Measurements from ENCODE around the gene ATPAF2.

The ATPAF2 gene

DNA sequence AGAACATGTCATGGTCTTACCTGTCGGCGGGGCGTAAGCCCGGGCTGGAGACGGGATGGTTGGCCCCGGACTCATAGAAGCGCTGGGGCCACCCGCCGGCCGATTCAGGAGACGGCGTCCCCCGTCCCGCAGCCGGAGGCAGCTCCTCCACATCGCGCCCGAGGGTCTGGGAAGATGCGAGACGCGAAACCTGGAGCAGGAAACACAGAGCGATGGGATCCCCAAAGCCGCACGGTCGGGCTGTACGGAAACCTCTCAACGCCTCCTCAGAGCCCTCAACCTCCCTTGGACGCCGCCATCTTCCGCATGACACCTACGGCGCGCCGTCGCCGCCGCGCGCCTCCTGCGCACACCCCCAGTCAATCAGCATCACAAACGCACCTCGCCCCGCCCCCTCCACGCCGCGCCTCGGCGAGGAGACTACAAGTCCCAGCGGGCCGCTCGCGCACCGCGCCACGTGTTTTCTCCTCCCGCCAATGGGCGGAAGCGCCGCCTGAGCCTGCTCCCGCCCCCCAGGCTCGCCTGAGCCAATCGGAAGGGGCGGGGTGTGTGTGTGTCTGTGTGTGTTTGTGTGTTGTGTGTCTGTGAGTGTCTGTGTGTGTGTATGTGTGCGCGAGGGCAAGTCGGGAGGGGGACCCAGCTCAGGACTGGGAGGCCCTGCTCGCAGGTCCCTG, at the start of gene ATPAF2, which contains the start of gene GID4:
ATPAF2 (minus strand) TSS at position 308 of the 674 bp plus-strand sequence; CDS start at position 153, 155 bp downstream.
GID4 (plus strand) TSS at position 548 of the 674 bp plus-strand sequence; CDS start at position 605, 57 bp downstream.
- TF ChIP-seq, protein P1, sequence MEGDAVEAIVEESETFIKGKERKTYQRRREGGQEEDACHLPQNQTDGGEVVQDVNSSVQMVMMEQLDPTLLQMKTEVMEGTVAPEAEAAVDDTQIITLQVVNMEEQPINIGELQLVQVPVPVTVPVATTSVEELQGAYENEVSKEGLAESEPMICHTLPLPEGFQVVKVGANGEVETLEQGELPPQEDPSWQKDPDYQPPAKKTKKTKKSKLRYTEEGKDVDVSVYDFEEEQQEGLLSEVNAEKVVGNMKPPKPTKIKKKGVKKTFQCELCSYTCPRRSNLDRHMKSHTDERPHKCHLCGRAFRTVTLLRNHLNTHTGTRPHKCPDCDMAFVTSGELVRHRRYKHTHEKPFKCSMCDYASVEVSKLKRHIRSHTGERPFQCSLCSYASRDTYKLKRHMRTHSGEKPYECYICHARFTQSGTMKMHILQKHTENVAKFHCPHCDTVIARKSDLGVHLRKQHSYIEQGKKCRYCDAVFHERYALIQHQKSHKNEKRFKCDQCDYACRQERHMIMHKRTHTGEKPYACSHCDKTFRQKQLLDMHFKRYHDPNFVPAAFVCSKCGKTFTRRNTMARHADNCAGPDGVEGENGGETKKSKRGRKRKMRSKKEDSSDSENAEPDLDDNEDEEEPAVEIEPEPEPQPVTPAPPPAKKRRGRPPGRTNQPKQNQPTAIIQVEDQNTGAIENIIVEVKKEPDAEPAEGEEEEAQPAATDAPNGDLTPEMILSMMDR (IDR thresholded peaks at IDR 0.05; ENCODE audit: borderline replicate concordance, insufficient read depth, low read depth, low read length): 0 out of 2 replicates have a peak, but pooled peaks have one; percentile 4
- H3K4me3 ChIP-seq (ENCODE audit: low read depth, low read length): peak within 1 kb of the TSS; percentile 93

DNA sequence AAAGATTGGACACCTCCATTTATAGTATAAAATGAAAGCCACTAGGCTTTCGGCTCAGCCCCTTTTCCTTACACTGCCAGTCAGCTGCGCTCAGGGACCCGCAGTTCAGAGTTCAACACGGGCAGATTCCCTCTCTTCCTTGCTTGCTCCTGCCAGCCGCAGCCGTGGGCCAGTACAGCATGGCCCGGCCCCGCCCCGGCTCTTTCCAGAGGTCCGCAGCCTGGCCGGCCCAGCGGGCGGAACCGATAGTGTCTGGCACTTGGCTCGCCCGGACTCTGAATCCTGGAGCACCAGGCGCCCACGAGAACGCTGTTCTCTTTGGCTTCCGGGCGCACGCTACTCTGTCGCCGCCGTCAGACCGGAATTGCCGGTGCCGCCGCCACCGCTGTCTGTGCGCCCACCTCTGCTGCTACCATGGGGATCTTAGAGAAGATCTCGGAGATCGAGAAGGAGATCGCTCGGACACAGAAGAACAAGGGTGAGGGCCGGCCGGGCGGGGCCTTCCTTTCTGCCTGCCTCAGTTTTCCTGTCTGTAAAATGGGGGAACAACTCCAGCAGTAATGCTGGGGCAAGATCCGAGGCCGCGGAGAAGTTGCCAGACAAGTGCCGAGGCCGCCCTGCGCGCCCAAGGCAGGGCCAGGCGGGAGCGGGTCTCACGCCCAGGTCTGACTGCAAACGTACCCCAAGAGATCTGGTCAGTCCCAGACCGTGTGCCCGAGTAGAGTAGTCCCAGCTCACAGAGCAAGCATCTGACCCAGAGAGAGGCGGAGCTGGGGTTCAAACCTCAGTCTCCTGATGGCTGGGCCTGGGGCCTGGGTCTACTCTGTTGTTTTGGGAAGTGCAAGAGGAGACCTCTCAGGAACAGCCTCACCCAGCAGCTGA, 48.9 kb upstream of the ATPAF2 start, which contains the start of gene DRG2:
DRG2 (plus strand) TSS at position 339 of the 882 bp plus-strand sequence; CDS start at position 415, 76 bp downstream.
- TF ChIP-seq, protein P1 (IDR thresholded peaks at IDR 0.05; ENCODE audit: borderline replicate concordance, insufficient read depth, low read depth, low read length): no peak
- peak within 1 kb of the TSS; percentile 86 for H3K4me3 ChIP-seq (ENCODE audit: low read depth, low read length)

DNA sequence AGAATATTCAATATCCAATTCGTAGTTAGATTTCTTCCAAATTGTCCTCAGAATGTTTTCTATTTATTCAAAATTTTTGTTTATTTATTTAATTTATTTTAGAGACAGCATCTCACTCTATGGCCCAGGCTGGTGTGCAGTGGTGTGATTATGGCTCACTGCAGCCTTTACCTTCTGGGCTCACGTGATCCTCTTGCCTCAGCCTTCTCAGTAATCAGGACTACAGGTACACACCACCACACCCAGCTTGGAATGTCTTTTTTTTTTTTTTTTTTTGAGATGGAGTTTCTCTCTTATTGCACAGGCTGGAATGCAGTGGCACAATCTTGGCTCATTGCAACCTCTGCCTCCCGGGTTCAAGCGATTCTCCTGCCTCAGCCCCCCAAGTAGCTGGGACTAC, 45.3 kb upstream of the ATPAF2 start:
- TF ChIP-seq, protein P1 (IDR thresholded peaks at IDR 0.05; ENCODE audit: borderline replicate concordance, insufficient read depth, low read depth, low read length): no peak
- no peak overlapping the region for H3K4me3 ChIP-seq (ENCODE audit: low read depth, low read length)

DNA sequence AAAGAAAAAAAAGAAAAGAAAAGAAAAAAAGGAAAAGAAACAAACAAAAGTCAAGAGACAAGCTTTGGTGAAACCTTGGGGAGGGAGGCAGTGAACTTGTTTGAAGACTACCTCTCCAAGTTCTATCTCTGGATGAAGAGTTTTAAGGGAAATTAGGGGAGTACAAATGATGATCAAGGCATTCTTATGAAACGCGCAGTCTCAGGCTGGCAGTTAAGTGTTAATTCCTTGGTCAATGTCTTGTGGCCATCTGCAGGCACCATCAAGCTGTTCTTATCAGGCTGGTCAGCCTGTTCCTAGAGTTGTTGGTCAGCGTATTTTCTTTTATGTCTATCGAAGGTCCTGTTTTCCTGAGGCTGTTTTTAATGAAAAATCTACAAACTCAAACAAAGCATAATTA, 40.6 kb upstream of the ATPAF2 start:
- H3K4me3 ChIP-seq (ENCODE audit: low read depth, low read length): no peak overlapping the region
- TF ChIP-seq, protein P1 (IDR thresholded peaks at IDR 0.05; ENCODE audit: borderline replicate concordance, insufficient read depth, low read depth, low read length): no peak

DNA sequence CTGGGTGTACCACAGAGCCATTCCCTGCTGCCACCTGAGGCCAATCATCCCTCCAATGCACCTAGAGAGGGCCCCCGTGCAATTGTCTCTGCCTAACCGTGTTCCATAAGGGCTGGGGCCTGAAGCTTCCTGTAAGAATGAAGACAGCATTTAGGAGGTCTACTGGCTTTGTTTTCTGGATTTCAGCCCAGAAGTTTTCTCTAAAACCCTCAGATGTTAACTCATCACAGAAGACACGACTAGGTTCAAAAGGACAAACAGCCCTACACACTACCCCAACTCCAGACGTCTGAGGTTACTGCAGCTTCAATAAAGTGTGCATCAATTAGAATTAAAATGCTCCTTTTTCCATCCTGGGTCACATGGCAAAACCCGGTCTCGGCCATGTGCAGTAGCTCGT, 38.0 kb upstream of the ATPAF2 start:
- H3K4me3 ChIP-seq (ENCODE audit: low read depth, low read length): no peak overlapping the region
- TF ChIP-seq, protein P1 (IDR thresholded peaks at IDR 0.05; ENCODE audit: borderline replicate concordance, insufficient read depth, low read depth, low read length): no peak

DNA sequence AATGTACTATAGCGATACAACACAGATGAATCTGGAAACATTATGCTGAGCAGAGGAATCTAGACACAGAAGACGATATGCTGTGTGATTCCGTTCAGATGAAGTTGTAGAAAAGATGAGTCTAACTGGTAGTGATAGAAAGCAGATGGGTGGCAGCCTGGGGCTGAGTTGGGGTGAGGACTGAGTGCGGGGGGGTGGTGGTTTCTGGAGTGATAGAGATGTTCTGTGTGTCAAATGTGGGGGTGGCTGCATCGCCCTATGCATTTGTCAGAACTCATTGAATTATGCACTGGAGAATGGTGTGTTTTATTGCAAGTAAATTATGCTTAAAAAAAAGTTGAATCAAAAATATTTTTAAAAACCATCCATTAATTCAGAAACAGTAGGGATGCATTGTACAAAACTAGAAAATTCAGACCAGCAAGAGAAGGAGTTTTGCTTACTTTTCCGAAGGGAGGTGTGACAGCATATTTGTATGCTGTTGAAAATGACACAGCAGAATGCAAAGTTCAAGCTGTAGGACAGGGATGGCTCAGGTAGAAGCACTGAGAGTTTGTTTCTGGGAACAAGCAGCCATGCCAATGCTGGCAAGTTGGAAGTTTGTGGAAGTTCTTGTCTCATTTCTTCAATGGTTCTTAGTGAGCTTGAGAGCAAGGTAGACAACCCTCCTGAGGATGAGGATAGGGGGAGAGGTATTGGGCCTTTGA, 35.8 kb upstream of the ATPAF2 start:
- TF ChIP-seq, protein P1 (IDR thresholded peaks at IDR 0.05; ENCODE audit: borderline replicate concordance, insufficient read depth, low read depth, low read length): no peak
- H3K4me3 ChIP-seq (ENCODE audit: low read depth, low read length): no peak overlapping the region

Measured in GM12875 (cell line).